SK-N-SH treated with all-trans-retinoic acid at 6 μM for 48 hours (cell line): Measurements from ENCODE around the gene NINL.

Experiments
- BACH2 ChIP-seq: fragments of 250-450 bp; sonication (Bioruptor Pico); IDR thresholded peaks from 2 replicates; pipeline ENCODE4 v1.9.0; 2021; ENCODE audit warnings: mild to moderate bottlenecking, borderline replicate concordance
- CSDC2 ChIP-seq: fragments of 250-450 bp; sonication (Bioruptor Pico); IDR thresholded peaks from 2 replicates; pipeline ENCODE4 v1.5.0; 2020; ENCODE audit warnings: mild to moderate bottlenecking, moderate library complexity
- ESRRG ChIP-seq: fragments of 250-450 bp; sonication (Bioruptor Pico); IDR thresholded peaks from 2 replicates; pipeline ENCODE4 v1.6.1; 2021; ENCODE audit warnings: mild to moderate bottlenecking
- GLIS3 ChIP-seq: fragments of 250-450 bp; sonication (Bioruptor Pico); IDR thresholded peaks from 2 replicates; pipeline ENCODE4 v1.5.0; 2020; ENCODE audit warnings: mild to moderate bottlenecking, moderate library complexity
- ISL1 ChIP-seq: fragments of 250-450 bp; sonication (Bioruptor Pico); IDR thresholded peaks from 2 replicates; pipeline ENCODE4 v2.1.2; 2022; ENCODE audit warnings: mild to moderate bottlenecking, moderate library complexity
- PATZ1 ChIP-seq: fragments of 250-450 bp; sonication (Bioruptor Pico); IDR thresholded peaks from 2 replicates; pipeline ENCODE4 v1.8.0; 2020; ENCODE audit warnings: mild to moderate bottlenecking, moderate library complexity, borderline replicate concordance
- RARB ChIP-seq: fragments of 250-450 bp; sonication (Bioruptor Pico); IDR thresholded peaks from 2 replicates; pipeline ENCODE4 v1.8.0; 2021; ENCODE audit warnings: mild to moderate bottlenecking, moderate library complexity
- SNAI2 ChIP-seq: fragments of 250-450 bp; sonication (Bioruptor Pico); IDR thresholded peaks from 2 replicates; pipeline ENCODE4 v1.5.0; 2020; ENCODE audit warnings: mild to moderate bottlenecking, moderate library complexity
- ZC3H10 ChIP-seq: fragments of 250-450 bp; sonication (Bioruptor Pico); IDR thresholded peaks from 2 replicates; pipeline ENCODE4 v1.5.1; 2021; ENCODE audit warnings: mild to moderate bottlenecking, moderate library complexity
- ZFP3 ChIP-seq: fragments of 250-450 bp; sonication (Bioruptor Pico); IDR thresholded peaks from 2 replicates; pipeline ENCODE4 v1.5.0; 2020; ENCODE audit warnings: mild to moderate bottlenecking, moderate library complexity
- ZFP30 ChIP-seq: fragments of 450-650 bp; formaldehyde crosslinking; IDR thresholded peaks from 2 replicates; pipeline ENCODE4 v1.5.0; 2022; ENCODE audit warnings: mild to moderate bottlenecking, moderate library complexity
- ZNF565 ChIP-seq: fragments of 450-650 bp; formaldehyde crosslinking; conservative IDR thresholded peaks from 2 replicates; pipeline ENCODE4 v1.5.0; 2020; ENCODE audit warnings: low read depth, mild to moderate bottlenecking, moderate library complexity

DNA sequence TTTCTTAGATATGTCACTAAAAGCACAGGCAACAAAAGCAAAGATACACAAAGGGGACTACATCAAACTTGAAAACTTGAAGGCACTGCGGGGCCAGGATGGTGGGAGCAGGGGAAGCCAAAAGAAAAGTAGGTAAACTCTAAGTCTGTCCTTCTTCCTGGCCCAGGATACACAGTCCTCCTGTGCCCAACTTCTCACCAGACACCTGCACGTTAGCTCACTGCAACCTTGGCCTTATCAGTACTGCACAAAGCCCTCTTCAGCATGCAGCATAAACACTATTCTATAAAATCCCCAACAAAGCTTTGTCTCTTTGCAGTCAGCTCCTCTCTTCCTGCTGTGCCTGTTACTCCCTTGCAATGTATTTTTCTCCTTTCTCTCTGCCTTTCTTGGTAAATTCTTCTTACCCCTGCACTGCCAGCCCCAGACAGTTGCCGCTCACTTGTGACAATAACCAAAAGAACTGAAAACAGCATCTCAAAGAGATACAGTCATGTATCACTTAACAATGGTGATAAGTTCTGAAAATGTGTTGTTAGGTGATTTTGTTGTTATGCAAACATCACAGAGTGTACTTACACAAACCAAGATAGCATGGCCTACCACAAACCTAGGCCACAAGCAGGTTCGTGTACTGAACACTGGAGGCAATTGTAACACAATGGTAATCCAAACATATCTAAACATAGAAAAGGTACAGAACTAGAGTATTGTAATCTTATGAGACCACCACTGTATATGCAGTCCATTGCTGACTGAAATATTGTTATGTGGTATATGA lies 51.2 kb downstream of the NINL start:
- no peak for TF ChIP-seq PATZ1 (CRISPR knock-in tag)
- TF ChIP-seq ISL1, result no peak
- no peak for TF ChIP-seq BACH2
- TF ChIP-seq GLIS3 (CRISPR knock-in tag), result no peak
- no peak for TF ChIP-seq ESRRG
- no peak for TF ChIP-seq ZNF565 (CRISPR knock-in tag)
- TF ChIP-seq ZFP3 (CRISPR knock-in tag), result no peak
- no peak for TF ChIP-seq SNAI2 (CRISPR knock-in tag)
- TF ChIP-seq ZFP30, result no peak
- no peak for TF ChIP-seq CSDC2 (CRISPR knock-in tag)
- TF ChIP-seq ZC3H10 (CRISPR knock-in tag), result no peak
- no peak for TF ChIP-seq RARB (CRISPR knock-in tag)
